K562 (cell line): ENCODE results near the gene FGF21. TPM values are rescaled to one million over a fixed set of nuclear protein-coding genes. Genes with fewer than 3 reads are reported as not detected.
A peak's percentile ranks its signal among the peaks of the same experiment; 100 is the strongest.

Experiments
- AFF1 ChIP-seq, 2 experiments: fragments of 450-650 bp; IDR thresholded peaks; 2 replicates each; pipeline ENCODE4 v1.6.1; 2018; ENCODE audit warnings: mild to moderate bottlenecking in 2 of 2, low read depth in 1 of 2; ENCODE audit not compliant: partially characterized antibody in 2 of 2
- ATF6 ChIP-seq: sonication (generic); formaldehyde crosslinking; IDR thresholded peaks from 2 replicates; pipeline ENCODE4 v1.4.0; 2020; ENCODE audit warnings: mild to moderate bottlenecking, missing genetic modification reagents
- BCLAF1 ChIP-seq, 2 experiments: fragments of 450-650 bp in 1 of 2; IDR thresholded peaks; 2 replicates each; pipeline ENCODE4 v1.6.1; 2011 to 2017; ENCODE audit warnings: low read depth in 2 of 2, antibody characterized with exemption in 1 of 2, borderline replicate concordance in 1 of 2, low read length in 1 of 2, mild to moderate bottlenecking in 1 of 2, mixed read lengths in 1 of 2; ENCODE audit not compliant: control insufficient read depth in 1 of 2
- BMI1 ChIP-seq: fragments of 150-350 bp; IDR thresholded peaks from 2 replicates; pipeline ENCODE4 v1.6.1; 2014; ENCODE audit warnings: low read length
- CBX5 ChIP-seq: IDR thresholded peaks from 2 replicates; pipeline ENCODE4 v1.6.1; 2014; ENCODE audit warnings: low read depth, borderline replicate concordance
- ELK1 ChIP-seq: sonication (generic); formaldehyde crosslinking; IDR thresholded peaks from 2 replicates; pipeline ENCODE4 v1.8.1; 2022; ENCODE audit warnings: missing genetic modification reagents
- NCOA4 ChIP-seq: fragments of 450-650 bp; IDR thresholded peaks from 2 replicates; pipeline ENCODE4 v1.6.1; 2018; ENCODE audit warnings: mild to moderate bottlenecking; ENCODE audit not compliant: partially characterized antibody
- RB1 ChIP-seq: fragments of 450-650 bp; IDR thresholded peaks from 2 replicates; pipeline ENCODE4 v1.6.1; 2017; ENCODE audit warnings: low read depth, mild to moderate bottlenecking
- RFX1 ChIP-seq: fragments of 450-650 bp; IDR thresholded peaks from 2 replicates; pipeline ENCODE4 v1.6.1; 2016; ENCODE audit warnings: mild to moderate bottlenecking, moderate library complexity
- ZBTB11 ChIP-seq, 3 experiments: fragments of 200-800 bp in 1 of 3; fragments of 250-450 bp in 1 of 3; fragments of 450-650 bp in 1 of 3; sonication (Bioruptor Pico) in 1 of 3; sonication (Bioruptor generic) in 1 of 3; formaldehyde crosslinking in 1 of 3; IDR thresholded peaks; 2 replicates each; pipeline versions ENCODE4 v1.6.1 to v1.8.0; 2016 to 2022; ENCODE audit warnings: mild to moderate bottlenecking in 2 of 3, missing genetic modification characterization in 2 of 3, missing compliant biosample characterization in 1 of 3, moderate library complexity in 1 of 3
- ZNF134 ChIP-seq: fragments of 250-450 bp; sonication (Bioruptor Pico); conservative IDR thresholded peaks from 2 replicates; pipeline ENCODE4 v1.4.0; 2020
- polyA plus RNA-seq, 8 experiments: library from polyadenylated mRNA; depleted of rRNA in 4 of 8; stranded (reverse) in 5 of 8; unstranded in 3 of 8; fragments of >200 nt; fragmentation: Nextera tagmentation in 2 of 8; fragmentation: Illumina TruSeq in 1 of 8; extraction: Ambion mirVana in 2 of 8; extraction: Trizol in 1 of 8; gene quantifications; 2 replicates each; pipeline versions ENCODE4 v1.2.1 to v1.2.3, GENCODE V29; 2011 to 2014; ENCODE audit warnings: inconsistent platforms in 1 of 8, missing spikeins in 1 of 8
- total RNA-seq, 7 experiments: library from RNA; depleted of rRNA in 6 of 7; stranded (reverse); fragments of >200 nt in 6 of 7; fragmentation: Illumina TruSeq in 2 of 7; extraction: Trizol in 2 of 7; gene quantifications; 2 replicates each; pipeline versions ENCODE4 v1.2.1 to v1.2.3, GENCODE V29; 2011 to 2021; ENCODE audit warnings: low replicate concordance in 1 of 7

The FGF21 gene
- total and polyA plus RNA-seq, 9 of the 15 experiments (the other 6 are each of a cell fraction or from before 2014, with no cell fraction given) = 0.04 to 0.77 (median 0.09) TPM; not detected in 6

GRCh38 chr19:48745208-48745995 lies 9.9 kb upstream of the FGF21 start (continued):
- TF ChIP-seq CBX5 = no peak
- no peak for TF ChIP-seq BCLAF1 (IDR thresholded peaks at IDR 0.05; ENCODE audit: borderline replicate concordance in 1 of 2, control insufficient read depth in 1 of 2, low read depth in 2 of 2, low read length in 1 of 2)
- TF ChIP-seq ELK1 (CRISPR knock-in tag) = no peak
- no peak for TF ChIP-seq RFX1
- TF ChIP-seq BMI1 = no peak
- no peak for TF ChIP-seq NCOA4
- peak; percentile 47 to 99 for TF ChIP-seq AFF1 (IDR thresholded peaks at IDR 0.05; ENCODE audit: low read depth in 1 of 2, partially characterized antibody in 2 of 2)
- TF ChIP-seq ZNF134 = no peak
- TF ChIP-seq RB1 = peak; percentile 46; the same call in 1 of the 2 replicates
- TF ChIP-seq ATF6 (CRISPR knock-in tag) = no peak
- peak in 1 of 3 experiments; percentile 61; a peak in 2 of 6 replicates for TF ChIP-seq ZBTB11 (CRISPR knock-in tag; IDR thresholded peaks at IDR 0.05)
